GM12878 (cell line): ENCODE results near the gene DDR1. TPM values are rescaled to one million over a fixed set of nuclear protein-coding genes. Genes with fewer than 3 reads are reported as not detected.

ENCODE experiments used
- ATAC-seq: fragments of 200-7000 bp; cut with Tn5 transposase; 3 replicates; pipeline ENCODE4 v1.9.1; 2020; ENCODE audit warnings: mild to moderate bottlenecking, moderate library complexity
- BruUV-seq: library from RNA; stranded (reverse); fragments of 400-500 nt; replicated peaks from 2 replicates; lab custom pipeline; 2021; lab: Mats Ljungman, UMichigan
- CTCF ChIA-PET: fragments of 300-600 bp; sonication (Branson Sonifier 250); formaldehyde crosslinking; extraction: SDS; loops from one replicate; lab custom pipeline; 2021; ENCODE audit warnings: inconsistent platforms; lab: Yijun Ruan, JAX
- POLR2A ChIA-PET: fragments of 350-600 bp; formaldehyde crosslinking; extraction: SDS; loops from one replicate; lab custom pipeline; 2021; ENCODE audit warnings: inconsistent platforms; lab: Charles Lee
- RAD21 ChIA-PET: fragments of 300-600 bp; sonication (Branson Sonifier 250); formaldehyde crosslinking; loops from one replicate; lab custom pipeline; 2023; ENCODE audit warnings: antibody characterized with exemption; ENCODE audit not compliant: unreplicated experiment; lab: Charles Lee
- SMC1A ChIA-PET: fragments of 300-600 bp; sonication (Branson Sonifier 250); formaldehyde crosslinking; loops from one replicate; lab custom pipeline; 2023; ENCODE audit not compliant: unreplicated experiment, uncharacterized antibody; lab: Charles Lee
- DNase-seq: peaks from one replicate; pipeline ENCODE4 v3.0.0-alpha.2; 2011; ENCODE audit warnings: low read depth, low spot score
- FAIRE-seq: peaks from 3 replicates; lab custom pipeline; 2011; peaks lifted over from hg19 to GRCh38; lab: Jason Lieb, UNC
- H2AFZ ChIP-seq: 2 replicates; pipeline ENCODE4 v1.6.0; 2011; ENCODE audit warnings: low read depth, low read length, control low read depth; ENCODE audit not compliant: control insufficient read depth
- H3K27ac ChIP-seq: 2 replicates; pipeline ENCODE4 v1.5.1; 2011; ENCODE audit warnings: control low read depth; ENCODE audit not compliant: control insufficient read depth, insufficient read depth
- H3K27me3 ChIP-seq, 2 experiments: replicated peaks in 1 of 2; 2 replicates each; pipeline versions ENCODE4 v1.6.0 to v1.6.1; 2011; ENCODE audit warnings: low read length in 1 of 2; ENCODE audit not compliant: control insufficient read depth in 2 of 2, insufficient read depth in 2 of 2
- H3K36me3 ChIP-seq, 2 experiments: 2 replicates each; pipeline ENCODE4 v1.5.1; 2011; ENCODE audit warnings: low read length in 1 of 2; ENCODE audit not compliant: control insufficient read depth in 2 of 2, insufficient read depth in 2 of 2
- H3K4me1 ChIP-seq: 2 replicates; pipeline ENCODE4 v1.6.1; 2011; ENCODE audit warnings: mild to moderate bottlenecking, low read length, moderate library complexity, mixed read lengths; ENCODE audit not compliant: control insufficient read depth, insufficient read depth
- H3K4me2 ChIP-seq: 2 replicates; pipeline ENCODE4 v1.6.0; 2011; ENCODE audit warnings: control low read depth; ENCODE audit not compliant: control insufficient read depth, insufficient read depth
- H3K4me3 ChIP-seq: fragments of 200-600 bp; sonication (generic); 2 replicates; pipeline ENCODE4 v1.5.1; 2016
- H3K79me2 ChIP-seq: 2 replicates; pipeline ENCODE4 v1.6.0; 2011; ENCODE audit warnings: low read length; ENCODE audit not compliant: control insufficient read depth, insufficient read depth
- H3K9ac ChIP-seq: 2 replicates; pipeline ENCODE4 v1.8.0; 2011; ENCODE audit warnings: low read length, control low read depth, mixed read lengths; ENCODE audit not compliant: control insufficient read depth, insufficient read depth
- H3K9me3 ChIP-seq: replicated peaks from 3 replicates; pipeline ENCODE4 v1.5.1; 2011; ENCODE audit warnings: mild to moderate bottlenecking, low read length; ENCODE audit not compliant: control insufficient read depth, insufficient read depth
- H4K20me1 ChIP-seq: 2 replicates; pipeline ENCODE4 v1.6.0; 2011; ENCODE audit not compliant: control insufficient read depth, insufficient read depth
- CBX3 ChIP-seq: fragments of 200-600 bp; sonication (generic); IDR thresholded peaks from 2 replicates; pipeline ENCODE4 v1.6.1; 2016; ENCODE audit warnings: low read depth, borderline replicate concordance
- NRF1 ChIP-seq: conservative IDR thresholded peaks from 2 replicates; pipeline ENCODE4 v1.6.1; 2011; ENCODE audit warnings: mild to moderate bottlenecking, low read depth, low read length, improper control_type of control experiment
- PKNOX1 ChIP-seq: fragments of 450-650 bp; IDR thresholded peaks from 2 replicates; pipeline ENCODE4 v1.6.1; 2016; ENCODE audit warnings: mild to moderate bottlenecking
- PML ChIP-seq: IDR thresholded peaks from 2 replicates; pipeline ENCODE4 v1.6.1; 2012; ENCODE audit warnings: low read length, inconsistent platforms
- RBBP5 ChIP-seq: fragments of 200-600 bp; sonication (generic); conservative IDR thresholded peaks from 2 replicates; pipeline ENCODE4 v1.6.1; 2016
- SIN3A ChIP-seq: IDR thresholded peaks from 2 replicates; pipeline ENCODE4 v1.6.1; 2012; ENCODE audit warnings: low read depth, low read length, improper control_type of control experiment
- SREBF1 ChIP-seq: IDR thresholded peaks from 2 replicates; pipeline ENCODE4 v1.6.1; 2012; ENCODE audit warnings: mild to moderate bottlenecking, low read length
- TCF12 ChIP-seq: IDR thresholded peaks from 2 replicates; pipeline ENCODE4 v1.6.1; 2011; ENCODE audit warnings: low read depth, mild to moderate bottlenecking, low read length
- WGBS: methylation state at CpG from one replicate; pipeline ENCODE4 v1.1.6; 2016; ENCODE audit warnings: low lambda C conversion rate; ENCODE audit not compliant: insufficient replicate concordance, insufficient coverage; ENCODE audit errors: missing lambda C conversion rate; 5-methylcytosine and 5-hydroxymethylcytosine counted together
- in situ Hi-C: fragments of 300-500 bp; cut with MboI; formaldehyde crosslinking; loops from 9 replicates; pipeline ENCODE4 v1.14.3; 2018; ENCODE audit warnings: mixed read lengths
- intact Hi-C: fragments of 100-400 bp; cut with micrococcal nuclease; formaldehyde crosslinking; loops from one replicate; pipeline ENCODE4 v1.14.2; 2022; ENCODE audit not compliant: unreplicated experiment
- polyA plus RNA-seq, 11 experiments: library from polyadenylated mRNA; depleted of rRNA in 4 of 11; unstranded in 6 of 11; stranded (reverse) in 5 of 11; fragments of >200 nt; fragmentation: Nextera tagmentation in 4 of 11; fragmentation: Illumina TruSeq in 1 of 11; extraction: Ambion mirVana in 4 of 11; extraction: Trizol in 1 of 11; gene quantifications; 1 replicate in 1 of 11; 2 replicates in 10 of 11; pipeline versions ENCODE4 v1.2.1 to v1.2.3, GENCODE V29; 2011 to 2016; ENCODE audit warnings: inconsistent platforms in 2 of 11, missing spikeins in 2 of 11, low read depth in 1 of 11
- total RNA-seq, 4 experiments: library from RNA; depleted of rRNA in 3 of 4; stranded (reverse); fragments of >200 nt in 3 of 4; fragmentation: Illumina TruSeq in 1 of 4; extraction: Trizol in 1 of 4; gene quantifications; 2 replicates each; pipeline versions ENCODE4 v1.2.1 to v1.2.3, GENCODE V29; 2013 to 2021
- TF ChIP-seq, protein P1 (sequence below): fragments of 450-650 bp; IDR thresholded peaks from 2 replicates; pipeline ENCODE4 v1.6.1; 2017; ENCODE audit warnings: low read depth, mild to moderate bottlenecking, moderate library complexity
- TF ChIP-seq, protein P2 (sequence below): fragments of 450-650 bp; IDR thresholded peaks from 2 replicates; pipeline ENCODE4 v1.6.1; 2017; ENCODE audit warnings: antibody characterized with exemption, mild to moderate bottlenecking, moderate library complexity

DDR1 gene
- total and polyA plus RNA-seq, 10 of the 15 experiments (the other 5 are each of a cell fraction or from before 2014, with no cell fraction given) = 1.1 to 39.0 (median 11.9) TPM

- Histone ChIP-seq H3K9me3 (no peaks in the 10 kb centered on the region), H3K27me3 (no peaks in the 10 kb centered on the region), H3K4me1 (peaks cover 16% of the 10 kb centered on the region), H3K9ac (no peak overlapping the region), H4K20me1 (no peaks in the 10 kb centered on the region), H3K4me2 (no peak overlapping the region), H3K79me2 (peaks cover 10% of the 10 kb centered on the region), H2AFZ (no peak overlapping the region), H3K36me3 (peaks cover 0 to 6% of the 10 kb centered on the region in 2 experiments; a peak in 3 of 4 replicates), H3K4me3 (no peak overlapping the region), H3K27ac (no peak overlapping the region)
- DNase-seq = no peak
- in situ Hi-C loops = no loop called here
- POLR2A ChIA-PET = interaction anchor here (0.9 to 1.8 kb wide), 2 partner anchors 19 to 25 kb away, joined by 4 to 5 read pairs; partner anchors contain the start of genes GTF2H4 and VARS2
- SMC1A ChIA-PET = interaction anchor here (1.2 to 2.0 kb wide), 3 partner anchors 25 to 60 kb away, joined by 3 to 6 read pairs (median 4); partner anchors contain the start of gene VARS2
- intact Hi-C loops = no loop called here
- no peak for ATAC-seq
- RAD21 ChIA-PET = interaction anchor here (3.1 kb wide), 1 partner anchor 25 kb away, joined by 18 read pairs; the partner anchor contains the start of gene VARS2
- FAIRE-seq = no peak
- WGBS = 74% methylated on average over 18 of the region's 18 CpGs
- BruUV-seq = no TSS peak
- CTCF ChIA-PET = interaction anchor here (1.0 to 2.5 kb wide), 6 partner anchors 21 to 198 kb away, joined by 3 to 8 read pairs (median 4); partner anchors contain the start of gene VARS2
- TF ChIP-seq NRF1 (no peak), SREBF1 (no peak), SIN3A (no peak), PML (no peak), TCF12 (no peak), RBBP5 (no peak)
Measured at GRCh38 chr6:30888816-30889495, 4.6 kb downstream of the DDR1 start.

DNA sequence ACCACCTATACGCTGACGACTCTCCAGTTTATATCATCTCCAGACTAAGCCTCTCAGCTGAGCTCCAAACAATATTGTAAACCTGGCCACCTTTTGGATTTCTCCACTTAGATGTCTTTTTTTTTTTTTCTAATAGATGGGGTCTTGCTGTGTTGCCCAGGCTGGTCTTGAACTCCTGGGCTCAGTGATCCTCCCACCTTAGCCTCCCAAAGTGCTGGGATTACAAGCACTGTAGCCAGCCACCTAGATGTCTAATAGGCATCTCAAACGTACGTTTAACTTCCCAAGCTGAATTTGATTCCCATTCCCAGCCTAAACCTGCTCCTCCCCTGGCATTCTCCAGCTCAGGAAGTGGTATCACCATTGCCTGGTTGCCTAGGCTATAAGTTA is 5.2 kb downstream of the DDR1 start:
- no peaks in the 10 kb centered on the region for H3K9me3 ChIP-seq
- no peaks in the 10 kb centered on the region for H4K20me1 ChIP-seq
- H3K27me3 ChIP-seq = no peaks in the 10 kb centered on the region
- H2AFZ ChIP-seq = no peak overlapping the region
- no peak overlapping the region for H3K9ac ChIP-seq
- in situ Hi-C loops (no loop called here), intact Hi-C loops (no loop called here)
- 55% methylated on average over 4 of the region's 4 CpGs for WGBS
- H3K36me3 ChIP-seq = peaks cover 0 to 6% of the 10 kb centered on the region in 2 experiments; a peak in 3 of 4 replicates
- H3K4me2 ChIP-seq = no peak overlapping the region
- no TSS peak for BruUV-seq
- no peak overlapping the region for H3K4me3 ChIP-seq
- ATAC-seq = no peak
- FAIRE-seq = no peak
- POLR2A ChIA-PET = interaction anchor here (1.0 to 1.8 kb wide), 2 partner anchors 11 to 25 kb away, joined by 3 to 5 read pairs; partner anchors contain the start of gene VARS2
- H3K4me1 ChIP-seq = peaks cover 16% of the 10 kb centered on the region
- RAD21 ChIA-PET = interaction anchor here (3.1 kb wide), 1 partner anchor 25 kb away, joined by 18 read pairs; the partner anchor contains the start of gene VARS2
- SMC1A ChIA-PET = interaction anchor here (1.7 to 2.0 kb wide), 2 partner anchors 48 to 60 kb away, joined by 4 to 6 read pairs; no protein-coding TSS in a partner anchor
- no peak overlapping the region for H3K27ac ChIP-seq
- H3K79me2 ChIP-seq = peaks cover 10% of the 10 kb centered on the region
- CTCF ChIA-PET = interaction anchor here (1.0 to 2.5 kb wide), 4 partner anchors 24 to 198 kb away, joined by 3 to 8 read pairs (median 6); partner anchors contain the start of gene VARS2
- no peak for DNase-seq
- TF ChIP-seq, protein P1, sequence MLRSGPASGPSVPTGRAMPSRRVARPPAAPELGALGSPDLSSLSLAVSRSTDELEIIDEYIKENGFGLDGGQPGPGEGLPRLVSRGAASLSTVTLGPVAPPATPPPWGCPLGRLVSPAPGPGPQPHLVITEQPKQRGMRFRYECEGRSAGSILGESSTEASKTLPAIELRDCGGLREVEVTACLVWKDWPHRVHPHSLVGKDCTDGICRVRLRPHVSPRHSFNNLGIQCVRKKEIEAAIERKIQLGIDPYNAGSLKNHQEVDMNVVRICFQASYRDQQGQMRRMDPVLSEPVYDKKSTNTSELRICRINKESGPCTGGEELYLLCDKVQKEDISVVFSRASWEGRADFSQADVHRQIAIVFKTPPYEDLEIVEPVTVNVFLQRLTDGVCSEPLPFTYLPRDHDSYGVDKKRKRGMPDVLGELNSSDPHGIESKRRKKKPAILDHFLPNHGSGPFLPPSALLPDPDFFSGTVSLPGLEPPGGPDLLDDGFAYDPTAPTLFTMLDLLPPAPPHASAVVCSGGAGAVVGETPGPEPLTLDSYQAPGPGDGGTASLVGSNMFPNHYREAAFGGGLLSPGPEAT = no peak
- TF ChIP-seq, protein P2, sequence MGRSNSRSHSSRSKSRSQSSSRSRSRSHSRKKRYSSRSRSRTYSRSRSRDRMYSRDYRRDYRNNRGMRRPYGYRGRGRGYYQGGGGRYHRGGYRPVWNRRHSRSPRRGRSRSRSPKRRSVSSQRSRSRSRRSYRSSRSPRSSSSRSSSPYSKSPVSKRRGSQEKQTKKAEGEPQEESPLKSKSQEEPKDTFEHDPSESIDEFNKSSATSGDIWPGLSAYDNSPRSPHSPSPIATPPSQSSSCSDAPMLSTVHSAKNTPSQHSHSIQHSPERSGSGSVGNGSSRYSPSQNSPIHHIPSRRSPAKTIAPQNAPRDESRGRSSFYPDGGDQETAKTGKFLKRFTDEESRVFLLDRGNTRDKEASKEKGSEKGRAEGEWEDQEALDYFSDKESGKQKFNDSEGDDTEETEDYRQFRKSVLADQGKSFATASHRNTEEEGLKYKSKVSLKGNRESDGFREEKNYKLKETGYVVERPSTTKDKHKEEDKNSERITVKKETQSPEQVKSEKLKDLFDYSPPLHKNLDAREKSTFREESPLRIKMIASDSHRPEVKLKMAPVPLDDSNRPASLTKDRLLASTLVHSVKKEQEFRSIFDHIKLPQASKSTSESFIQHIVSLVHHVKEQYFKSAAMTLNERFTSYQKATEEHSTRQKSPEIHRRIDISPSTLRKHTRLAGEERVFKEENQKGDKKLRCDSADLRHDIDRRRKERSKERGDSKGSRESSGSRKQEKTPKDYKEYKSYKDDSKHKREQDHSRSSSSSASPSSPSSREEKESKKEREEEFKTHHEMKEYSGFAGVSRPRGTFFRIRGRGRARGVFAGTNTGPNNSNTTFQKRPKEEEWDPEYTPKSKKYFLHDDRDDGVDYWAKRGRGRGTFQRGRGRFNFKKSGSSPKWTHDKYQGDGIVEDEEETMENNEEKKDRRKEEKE = no peak
- TF ChIP-seq PKNOX1 = no peak
- no peak for TF ChIP-seq CBX3
